Activated naive CD4-positive, alpha-beta T cell treated with anti-CD3 and anti-CD28 coated beads, Interleukin-2, amount 50 U/mL, for 24 hours (primary cell): ENCODE data around the gene RAB1B.

ENCODE experiments used
- H3K27ac Mint-ChIP-seq: one replicate; pipeline ENCODE4 v1.8.0; 2021; ENCODE audit warnings: mild to moderate bottlenecking, mixed read lengths
- H3K27me3 Mint-ChIP-seq: one replicate; pipeline ENCODE4 v1.8.0; 2021; ENCODE audit warnings: mixed read lengths
- H3K36me3 Mint-ChIP-seq: one replicate; pipeline ENCODE4 v1.8.0; 2021; ENCODE audit warnings: mixed read lengths
- H3K4me1 Mint-ChIP-seq: one replicate; pipeline ENCODE4 v1.8.0; 2021; ENCODE audit warnings: mixed read lengths
- H3K4me3 Mint-ChIP-seq: one replicate; pipeline ENCODE4 v1.8.0; 2021; ENCODE audit warnings: mild to moderate bottlenecking, mixed read lengths
- H3K9me3 Mint-ChIP-seq: one replicate; pipeline ENCODE4 v1.8.0; 2021; ENCODE audit warnings: mixed read lengths

RAB1B gene

DNA sequence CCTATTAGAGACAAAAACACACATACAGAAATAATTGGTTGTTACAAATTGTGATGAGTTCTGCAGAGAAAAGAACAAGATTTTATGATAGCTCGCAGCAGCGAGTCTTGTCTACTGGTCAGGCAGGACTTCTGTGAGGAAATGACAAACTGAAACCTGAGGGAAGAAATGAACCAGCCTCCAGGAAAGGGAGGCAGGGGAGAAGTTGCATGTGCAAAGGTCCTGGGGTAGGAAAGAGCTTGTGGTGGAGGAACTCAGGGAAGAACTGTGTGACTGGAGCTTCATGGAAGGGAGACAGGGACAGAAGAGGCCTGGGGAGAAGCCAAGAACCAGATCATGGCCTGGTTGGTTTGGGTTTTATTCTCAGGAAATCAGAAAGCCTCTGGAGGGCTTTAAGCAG lies 9.2 kb upstream of the RAB1B start:
- Mint-ChIP-seq H3K36me3 (peaks cover 7% of the 10 kb centered on the region), H3K27ac (no peak overlapping the region), H3K9me3 (no peaks in the 10 kb centered on the region), H3K4me1 (peaks cover 25% of the 10 kb centered on the region), H3K27me3 (no peaks in the 10 kb centered on the region), H3K4me3 (peak overlapping the region; percentile 95)

- peaks cover 25% of the 10 kb centered on the region for H3K4me1 Mint-ChIP-seq
- H3K9me3 Mint-ChIP-seq = no peaks in the 10 kb centered on the region
- H3K4me3 Mint-ChIP-seq = no peak overlapping the region
- H3K27me3 Mint-ChIP-seq = no peaks in the 10 kb centered on the region
- no peak overlapping the region for H3K27ac Mint-ChIP-seq
- H3K36me3 Mint-ChIP-seq = peaks cover 8% of the 10 kb centered on the region
These were observed 8.5 kb upstream of the RAB1B start for GRCh38 chr11:66259956-66260355.

- no peak overlapping the region for H3K4me3 Mint-ChIP-seq
- H3K4me1 Mint-ChIP-seq = peaks cover 18% of the 10 kb centered on the region
- H3K9me3 Mint-ChIP-seq = no peaks in the 10 kb centered on the region
- H3K36me3 Mint-ChIP-seq = peaks cover 8% of the 10 kb centered on the region
- no peak overlapping the region for H3K27ac Mint-ChIP-seq
- H3K27me3 Mint-ChIP-seq = no peaks in the 10 kb centered on the region
These were observed 6.9 kb upstream of the RAB1B start for GRCh38 chr11:66261578-66261977.

GRCh38 chr11:66262191-66262590 lies 6.2 kb upstream of the RAB1B start:
- H3K4me3 Mint-ChIP-seq = no peak overlapping the region

DNA sequence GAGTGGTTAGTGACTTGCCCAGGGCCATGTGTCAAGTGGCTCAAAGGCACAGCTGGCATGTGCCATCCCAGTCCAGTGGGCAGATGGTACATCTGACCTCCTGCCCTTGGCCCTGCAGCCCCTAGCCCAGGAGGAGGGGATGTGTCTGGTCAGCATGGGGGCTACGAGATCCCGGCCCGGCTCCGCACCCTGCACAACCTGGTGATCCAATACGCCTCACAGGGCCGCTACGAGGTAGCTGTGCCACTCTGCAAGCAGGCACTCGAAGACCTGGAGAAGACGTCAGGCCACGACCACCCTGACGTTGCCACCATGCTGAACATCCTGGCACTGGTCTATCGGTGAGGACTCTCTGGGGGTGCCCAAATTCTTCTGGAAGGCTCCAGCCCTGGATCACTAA lies 5.7 kb upstream of the RAB1B start:
- Mint-ChIP-seq H3K4me1 (peaks cover 19% of the 10 kb centered on the region), H3K27me3 (no peaks in the 10 kb centered on the region), H3K4me3 (no peak overlapping the region), H3K36me3 (peaks cover 8% of the 10 kb centered on the region), H3K9me3 (no peaks in the 10 kb centered on the region), H3K27ac (no peak overlapping the region)

More at GRCh38 chr11:66262191-66262590, 6.2 kb upstream of the RAB1B start:
- Mint-ChIP-seq H3K27me3 (no peaks in the 10 kb centered on the region), H3K4me1 (peaks cover 17% of the 10 kb centered on the region), H3K36me3 (peaks cover 8% of the 10 kb centered on the region), H3K27ac (no peak overlapping the region), H3K9me3 (no peaks in the 10 kb centered on the region)

- peaks cover 25% of the 10 kb centered on the region for H3K4me1 Mint-ChIP-seq
- no peaks in the 10 kb centered on the region for H3K27me3 Mint-ChIP-seq
- H3K4me3 Mint-ChIP-seq = no peak overlapping the region
- H3K9me3 Mint-ChIP-seq = no peaks in the 10 kb centered on the region
- peaks cover 8% of the 10 kb centered on the region for H3K36me3 Mint-ChIP-seq
- H3K27ac Mint-ChIP-seq = no peak overlapping the region
These were observed 5.2 kb upstream of the RAB1B start for GRCh38 chr11:66263231-66263630.

GRCh38 chr11:66263785-66264184 lies 4.7 kb upstream of the RAB1B start:
- Mint-ChIP-seq H3K27ac (no peak overlapping the region), H3K27me3 (no peaks in the 10 kb centered on the region), H3K36me3 (peaks cover 8% of the 10 kb centered on the region), H3K4me3 (no peak overlapping the region), H3K9me3 (no peaks in the 10 kb centered on the region), H3K4me1 (peaks cover 23% of the 10 kb centered on the region)

GRCh38 chr11:66264383-66264782 lies 4.1 kb upstream of the RAB1B start:
- Mint-ChIP-seq H3K9me3 (no peaks in the 10 kb centered on the region), H3K36me3 (peaks cover 4% of the 10 kb centered on the region), H3K4me1 (peaks cover 19% of the 10 kb centered on the region), H3K27ac (no peak overlapping the region), H3K27me3 (no peaks in the 10 kb centered on the region), H3K4me3 (no peak overlapping the region)

DNA sequence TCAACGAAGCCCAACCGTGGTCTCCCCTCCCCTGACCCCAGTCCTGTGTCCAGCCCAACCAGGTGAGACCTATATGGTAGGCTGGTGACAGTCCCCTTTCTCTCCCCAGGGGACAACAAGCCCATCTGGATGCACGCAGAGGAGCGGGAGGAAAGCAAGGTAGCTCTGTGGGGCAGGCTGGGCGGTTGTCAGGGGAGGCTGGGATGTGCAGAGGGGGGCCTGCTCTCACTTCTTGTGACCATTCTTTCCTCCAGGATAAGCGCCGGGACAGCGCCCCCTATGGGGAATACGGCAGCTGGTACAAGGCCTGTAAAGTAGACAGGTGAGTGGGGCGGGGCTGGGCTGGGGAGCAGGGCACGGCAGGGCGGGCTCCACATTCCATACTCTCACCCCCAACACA lies 3.5 kb upstream of the RAB1B start:
- H3K4me3 Mint-ChIP-seq = no peak overlapping the region
- no peaks in the 10 kb centered on the region for H3K9me3 Mint-ChIP-seq
- peaks cover 1% of the 10 kb centered on the region for H3K36me3 Mint-ChIP-seq
- H3K27ac Mint-ChIP-seq = no peak overlapping the region
- no peaks in the 10 kb centered on the region for H3K27me3 Mint-ChIP-seq
- H3K4me1 Mint-ChIP-seq = peaks cover 20% of the 10 kb centered on the region

DNA sequence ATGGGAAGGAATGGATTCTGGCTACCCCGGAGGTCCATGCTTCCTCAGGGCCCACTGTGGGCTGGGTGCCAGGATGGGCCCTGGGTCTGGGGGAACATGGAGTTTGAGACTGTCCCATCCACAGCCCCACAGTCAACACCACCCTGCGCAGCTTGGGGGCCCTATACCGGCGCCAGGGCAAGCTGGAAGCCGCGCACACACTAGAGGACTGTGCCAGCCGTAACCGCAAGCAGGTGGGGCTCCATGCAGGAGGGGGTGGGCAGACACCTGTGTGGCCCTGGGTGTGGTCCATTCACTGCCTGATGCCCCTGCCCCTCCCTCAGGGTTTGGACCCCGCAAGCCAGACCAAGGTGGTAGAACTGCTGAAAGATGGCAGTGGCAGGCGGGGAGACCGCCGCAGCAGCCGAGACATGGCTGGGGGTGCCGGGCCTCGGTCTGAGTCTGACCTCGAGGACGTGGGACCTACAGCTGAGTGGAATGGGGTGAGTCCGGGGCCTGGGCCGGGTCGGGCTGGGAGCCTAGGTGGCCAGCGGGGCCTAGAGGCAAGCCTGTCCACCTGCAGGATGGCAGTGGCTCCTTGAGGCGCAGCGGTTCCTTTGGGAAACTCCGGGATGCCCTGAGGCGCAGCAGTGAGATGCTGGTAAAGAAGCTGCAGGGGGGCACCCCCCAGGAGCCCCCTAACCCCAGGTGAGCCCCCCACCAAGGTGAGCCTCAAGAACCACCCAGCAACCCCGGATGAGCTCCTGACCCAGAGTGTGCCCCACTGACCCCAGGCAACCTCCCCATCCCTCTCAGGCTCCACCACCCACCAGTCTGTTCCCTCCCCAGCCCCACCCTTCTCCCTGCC lies 2.7 kb upstream of the RAB1B start:
- Mint-ChIP-seq H3K27me3 (no peaks in the 10 kb centered on the region), H3K4me3 (no peak overlapping the region), H3K9me3 (no peaks in the 10 kb centered on the region), H3K4me1 (peaks cover 29% of the 10 kb centered on the region), H3K27ac (no peak overlapping the region), H3K36me3 (peaks cover 2% of the 10 kb centered on the region)

- Mint-ChIP-seq H3K36me3 (peaks cover 3% of the 10 kb centered on the region), H3K27ac (no peak overlapping the region), H3K27me3 (no peaks in the 10 kb centered on the region), H3K4me1 (peaks cover 31% of the 10 kb centered on the region), H3K9me3 (no peaks in the 10 kb centered on the region), H3K4me3 (peak overlapping the region; percentile 95)
These were observed 1.9 kb upstream of the RAB1B start for GRCh38 chr11:66266378-66267038.

GRCh38 chr11:66267039-66267378 lies 1.4 kb upstream of the RAB1B start:
- Mint-ChIP-seq H3K9me3 (no peaks in the 10 kb centered on the region), H3K36me3 (peaks cover 5% of the 10 kb centered on the region), H3K27me3 (no peaks in the 10 kb centered on the region), H3K27ac (no peak overlapping the region), H3K4me1 (peaks cover 36% of the 10 kb centered on the region), H3K4me3 (peak overlapping the region; percentile 95)

DNA sequence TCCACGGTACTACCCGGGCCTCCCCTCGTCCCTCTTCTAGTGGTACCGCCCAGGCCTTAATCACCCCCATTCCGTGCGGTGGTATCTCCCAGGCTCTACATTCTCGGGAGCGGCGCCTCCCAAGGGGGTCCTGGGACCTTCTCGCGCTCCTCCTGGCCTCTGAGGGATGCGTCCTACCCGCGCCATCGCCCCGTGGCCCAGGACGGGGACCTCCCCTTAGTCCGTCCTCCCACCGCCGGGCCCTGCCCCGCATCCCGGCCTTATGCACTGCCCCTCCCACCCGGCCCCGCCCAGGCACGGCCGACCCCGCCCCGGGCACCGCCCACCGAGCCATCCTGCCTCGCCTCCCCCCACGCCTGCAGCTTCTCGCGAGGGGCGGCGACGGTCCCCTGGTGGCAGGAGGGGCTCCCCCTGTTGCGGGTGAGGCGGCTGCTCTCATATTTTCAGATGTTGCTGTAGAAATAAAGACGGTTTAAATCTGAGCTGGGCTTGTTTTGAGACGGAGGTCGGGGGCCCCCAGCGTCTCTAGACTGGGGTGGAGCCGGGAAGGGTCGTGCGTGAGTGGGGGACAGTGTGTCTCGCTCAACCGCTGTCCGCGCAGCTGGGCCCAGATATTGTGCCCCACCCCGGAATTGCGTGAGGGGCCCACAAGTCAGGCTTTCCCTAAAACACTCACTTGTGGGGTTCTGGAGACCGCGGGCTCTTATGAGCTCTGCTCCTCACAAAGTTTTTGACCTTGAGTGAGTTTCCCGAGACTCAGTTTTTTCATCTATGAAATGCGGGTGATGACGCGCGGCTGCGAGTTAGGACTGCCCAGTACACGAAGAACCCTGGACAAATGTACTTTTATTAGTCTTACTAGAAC lies 828 bp upstream of the RAB1B start:
- Mint-ChIP-seq H3K4me1 (peaks cover 40% of the 10 kb centered on the region), H3K9me3 (no peaks in the 10 kb centered on the region), H3K27ac (peak overlapping the region; percentile 98), H3K4me3 (peak overlapping the region; percentile 95), H3K36me3 (peaks cover 5% of the 10 kb centered on the region), H3K27me3 (no peaks in the 10 kb centered on the region)

DNA sequence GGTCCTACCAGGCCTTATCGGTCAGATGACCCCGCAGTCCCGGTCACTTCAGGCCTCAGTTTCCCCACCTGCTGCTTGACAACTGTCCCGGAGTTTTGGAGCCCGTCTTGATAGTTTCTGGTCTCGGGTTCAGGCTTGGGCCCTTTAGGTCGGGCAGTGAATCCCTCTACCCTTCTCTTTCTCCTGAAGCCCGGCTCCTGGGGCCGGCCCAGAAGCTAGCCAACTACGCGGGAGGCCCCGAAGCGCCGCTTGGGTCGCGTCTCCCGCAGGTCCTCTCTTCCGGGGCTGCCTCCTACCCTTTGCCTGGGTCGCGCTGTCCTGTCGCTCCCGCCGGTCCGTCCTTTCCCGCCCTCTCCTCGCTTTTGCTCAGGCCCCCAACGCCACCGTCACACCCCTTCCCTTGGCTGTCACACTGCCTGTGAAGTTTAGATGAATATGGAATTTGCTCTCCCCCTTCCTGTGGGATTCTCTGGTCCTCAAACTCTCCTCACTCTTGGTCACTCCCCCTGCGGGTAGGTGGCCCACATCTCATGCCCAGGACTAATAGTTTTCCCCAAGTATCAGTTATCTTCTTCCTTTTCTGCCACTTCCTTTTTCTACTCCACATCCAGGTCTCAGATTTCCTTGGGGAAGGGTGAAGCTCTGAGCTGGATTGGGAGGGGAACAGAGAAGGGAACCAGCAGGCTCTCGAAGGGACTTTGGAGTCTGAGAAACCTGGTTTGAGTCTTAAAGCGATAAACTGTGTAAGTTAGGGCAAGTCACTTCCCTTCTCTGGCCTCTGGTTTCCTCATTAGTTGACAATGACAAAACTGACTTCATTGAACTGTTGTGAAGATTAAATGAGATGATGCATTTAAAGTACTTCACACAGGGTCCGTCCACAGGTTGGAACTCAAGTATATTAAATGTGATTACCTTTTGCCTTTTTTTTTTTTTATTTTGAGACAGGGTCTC lies 790 bp downstream of the RAB1B start:
- Mint-ChIP-seq H3K4me1 (peaks cover 45% of the 10 kb centered on the region), H3K9me3 (no peaks in the 10 kb centered on the region), H3K4me3 (peak overlapping the region; percentile 95), H3K27ac (peak overlapping the region; percentile 91), H3K36me3 (peaks cover 10% of the 10 kb centered on the region), H3K27me3 (no peaks in the 10 kb centered on the region)

GRCh38 chr11:66271816-66272215 lies 3.4 kb downstream of the RAB1B start:
- Mint-ChIP-seq H3K4me1 (peaks cover 44% of the 10 kb centered on the region), H3K27ac (no peak overlapping the region), H3K9me3 (no peaks in the 10 kb centered on the region), H3K4me3 (no peak overlapping the region), H3K36me3 (peaks cover 8% of the 10 kb centered on the region), H3K27me3 (no peaks in the 10 kb centered on the region)
